Measurements from ENCODE around the gene RBM20.

Gene RBM20

DNA sequence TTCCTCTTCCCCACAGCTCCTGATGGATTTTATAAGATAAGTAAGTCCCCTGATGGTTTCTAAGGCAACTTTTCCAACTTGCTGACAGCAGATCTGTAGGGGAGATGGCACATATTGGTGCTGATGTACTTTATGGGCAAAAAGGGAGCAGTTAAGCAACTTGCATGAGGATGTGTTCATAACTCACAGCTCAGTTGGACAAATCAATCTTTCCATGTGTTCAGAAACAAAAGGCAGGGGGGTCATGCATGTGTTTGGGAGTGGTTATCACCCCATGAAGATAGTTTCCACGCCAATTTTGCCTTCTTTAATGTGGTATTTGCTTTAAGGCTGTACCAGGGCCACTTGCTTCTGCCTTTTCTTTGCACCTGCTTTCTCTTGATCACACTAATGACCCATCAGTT is 6.1 kb downstream of the RBM20 start:
- TF ChIP-seq, protein P1, sequence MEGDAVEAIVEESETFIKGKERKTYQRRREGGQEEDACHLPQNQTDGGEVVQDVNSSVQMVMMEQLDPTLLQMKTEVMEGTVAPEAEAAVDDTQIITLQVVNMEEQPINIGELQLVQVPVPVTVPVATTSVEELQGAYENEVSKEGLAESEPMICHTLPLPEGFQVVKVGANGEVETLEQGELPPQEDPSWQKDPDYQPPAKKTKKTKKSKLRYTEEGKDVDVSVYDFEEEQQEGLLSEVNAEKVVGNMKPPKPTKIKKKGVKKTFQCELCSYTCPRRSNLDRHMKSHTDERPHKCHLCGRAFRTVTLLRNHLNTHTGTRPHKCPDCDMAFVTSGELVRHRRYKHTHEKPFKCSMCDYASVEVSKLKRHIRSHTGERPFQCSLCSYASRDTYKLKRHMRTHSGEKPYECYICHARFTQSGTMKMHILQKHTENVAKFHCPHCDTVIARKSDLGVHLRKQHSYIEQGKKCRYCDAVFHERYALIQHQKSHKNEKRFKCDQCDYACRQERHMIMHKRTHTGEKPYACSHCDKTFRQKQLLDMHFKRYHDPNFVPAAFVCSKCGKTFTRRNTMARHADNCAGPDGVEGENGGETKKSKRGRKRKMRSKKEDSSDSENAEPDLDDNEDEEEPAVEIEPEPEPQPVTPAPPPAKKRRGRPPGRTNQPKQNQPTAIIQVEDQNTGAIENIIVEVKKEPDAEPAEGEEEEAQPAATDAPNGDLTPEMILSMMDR (IDR thresholded peaks at IDR 0.05; ENCODE audit: insufficient read depth, missing control alignments), result no peak
- no peak for FAIRE-seq
- DNase-seq (ENCODE audit: insufficient read length, low spot score), result no peak

GRCh38 chr10:110651044-110651958 is 7.2 kb downstream of the RBM20 start:
- DNase-seq (ENCODE audit: insufficient read length, low spot score), result no peak

GRCh38 chr10:110652475-110653118 is 8.5 kb downstream of the RBM20 start:
- DNase-seq (ENCODE audit: insufficient read length, low spot score) (no peak), FAIRE-seq (no peak)
- TF ChIP-seq, protein P1 (IDR thresholded peaks at IDR 0.05; ENCODE audit: insufficient read depth, missing control alignments), result no peak

More at GRCh38 chr10:110651044-110651958, 7.2 kb downstream of the RBM20 start:
- TF ChIP-seq, protein P1 (IDR thresholded peaks at IDR 0.05; ENCODE audit: insufficient read depth, missing control alignments), result no peak
- FAIRE-seq, result no peak

DNA sequence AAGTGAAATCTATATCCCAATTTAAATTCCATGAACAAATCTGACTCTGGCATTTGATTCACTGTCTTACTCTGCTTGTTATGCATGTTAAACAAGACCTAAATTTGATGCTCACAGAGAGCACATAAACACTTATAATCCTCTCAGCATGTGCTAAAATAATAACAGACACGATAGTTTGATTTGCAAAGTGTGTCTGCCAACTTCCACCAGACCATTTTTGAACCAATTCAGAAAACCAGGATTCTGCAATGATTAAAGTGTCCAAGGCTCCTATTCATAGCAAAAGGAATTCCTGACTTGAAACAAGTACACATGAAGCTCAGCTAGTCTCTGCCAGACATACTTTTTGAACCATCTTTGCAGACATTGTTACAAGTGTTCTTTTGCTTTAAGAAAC is 11.2 kb downstream of the RBM20 start:
- FAIRE-seq (no peak), DNase-seq (ENCODE audit: insufficient read length, low spot score) (no peak)
- TF ChIP-seq, protein P1 (IDR thresholded peaks at IDR 0.05; ENCODE audit: insufficient read depth, missing control alignments), result no peak

- DNase-seq (ENCODE audit: insufficient read length, low spot score), result no peak
- TF ChIP-seq, protein P1 (IDR thresholded peaks at IDR 0.05; ENCODE audit: insufficient read depth, missing control alignments), result no peak
- FAIRE-seq, result no peak
Observed at GRCh38 chr10:110656612-110657011, 12.5 kb downstream of the RBM20 start.

DNA sequence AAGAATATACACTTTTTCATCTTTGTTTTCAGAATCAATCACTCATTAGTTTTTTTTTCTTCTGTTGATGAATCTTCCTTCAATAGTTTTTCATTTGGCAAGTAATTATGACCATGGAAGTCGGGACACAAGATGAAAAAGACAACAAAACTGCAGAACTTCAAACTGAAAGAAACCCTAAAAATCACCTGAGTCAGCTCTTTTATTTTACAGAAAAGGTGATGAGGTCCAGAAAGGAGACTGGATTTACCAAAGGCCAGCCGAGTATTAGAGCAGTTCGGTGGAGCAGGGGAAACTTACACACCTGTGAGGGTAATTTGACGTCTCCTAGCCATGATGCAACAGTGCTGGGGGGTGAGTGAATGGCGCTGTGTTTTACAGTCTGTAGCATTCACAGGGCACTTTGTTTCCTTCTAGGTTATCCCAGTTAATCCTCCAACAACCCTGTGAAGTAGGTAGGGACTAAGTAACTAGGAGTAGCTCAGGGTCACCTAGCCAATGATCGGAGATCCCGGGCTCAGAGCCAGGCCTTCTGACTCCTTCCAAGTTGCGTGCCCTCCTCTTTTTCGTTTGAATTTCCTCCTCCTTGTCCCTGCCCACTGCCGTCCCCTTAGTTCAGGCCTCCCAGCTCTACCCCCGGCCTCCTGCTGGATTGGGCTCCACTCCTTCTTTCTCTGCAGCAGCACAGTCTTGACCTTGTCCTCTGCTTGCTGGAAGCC is 14.0 kb downstream of the RBM20 start:
- TF ChIP-seq, protein P1 (IDR thresholded peaks at IDR 0.05; ENCODE audit: insufficient read depth, missing control alignments), result no peak
- FAIRE-seq (no peak), DNase-seq (ENCODE audit: insufficient read length, low spot score) (no peak)

Measured in D721Med (cell line).